ENCODE results near the gene DPH1.

The DPH1 gene

DNA sequence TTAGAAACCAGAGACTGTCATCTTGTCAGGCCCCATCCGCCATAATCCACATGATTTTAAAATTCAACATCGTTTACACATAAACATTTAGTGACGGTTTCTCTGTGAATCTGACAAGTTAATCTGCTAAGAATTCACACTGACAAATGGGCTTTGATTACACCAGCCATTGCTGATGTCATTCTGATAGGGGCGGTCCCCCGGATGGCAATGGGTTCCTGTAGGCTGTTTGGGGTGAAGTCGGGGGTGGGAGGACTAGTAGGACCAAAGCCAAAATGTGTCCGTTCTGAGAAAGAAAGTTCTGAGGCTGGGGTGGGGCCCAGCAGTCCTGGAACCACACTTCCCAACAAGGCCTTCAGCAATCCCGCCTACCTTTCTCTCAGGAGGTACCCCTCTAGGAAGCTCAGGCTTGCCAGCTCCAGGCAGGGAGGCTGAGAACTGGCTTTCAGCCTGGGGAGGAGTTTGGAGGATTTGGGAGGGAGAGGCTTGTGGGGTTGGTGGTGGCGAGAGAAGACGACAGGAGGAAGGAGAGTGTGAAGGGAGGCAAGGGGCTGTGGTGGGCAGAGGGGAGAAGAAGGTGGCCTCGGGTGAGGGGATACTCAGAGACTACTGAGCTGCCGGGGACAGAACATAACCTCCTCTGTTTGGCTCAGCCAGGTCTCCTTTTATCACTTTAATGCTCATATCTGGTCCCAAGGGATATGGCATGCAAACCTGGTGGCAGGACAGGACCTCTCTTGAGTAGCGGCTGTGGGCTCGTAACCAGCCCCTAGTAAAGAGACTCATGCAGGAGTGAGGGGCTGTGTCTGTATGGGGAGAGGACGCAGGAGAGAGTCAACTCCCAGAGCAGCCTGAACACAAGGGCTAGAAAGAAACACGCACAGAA lies 33.6 kb downstream of the DPH1 start:
- DNase-seq: no peak

DNA sequence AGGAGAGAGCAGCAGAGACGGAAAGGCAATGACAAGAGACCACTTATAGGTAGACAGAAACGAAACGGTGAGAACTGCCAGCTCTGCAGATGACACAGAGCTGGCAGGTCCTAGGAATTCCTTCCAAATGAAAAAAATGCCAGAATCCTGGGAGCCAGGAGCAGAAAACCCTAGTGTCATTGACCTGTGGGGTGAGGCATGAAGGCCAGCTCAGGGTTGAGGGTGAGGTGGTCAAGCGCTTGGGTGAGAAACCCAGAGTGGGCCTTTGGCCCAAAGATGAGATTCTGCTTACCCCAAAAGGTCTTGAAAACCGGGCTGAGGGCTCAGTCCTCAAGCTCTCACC lies 34.2 kb downstream of the DPH1 start:
- DNase-seq: no peak

DNA sequence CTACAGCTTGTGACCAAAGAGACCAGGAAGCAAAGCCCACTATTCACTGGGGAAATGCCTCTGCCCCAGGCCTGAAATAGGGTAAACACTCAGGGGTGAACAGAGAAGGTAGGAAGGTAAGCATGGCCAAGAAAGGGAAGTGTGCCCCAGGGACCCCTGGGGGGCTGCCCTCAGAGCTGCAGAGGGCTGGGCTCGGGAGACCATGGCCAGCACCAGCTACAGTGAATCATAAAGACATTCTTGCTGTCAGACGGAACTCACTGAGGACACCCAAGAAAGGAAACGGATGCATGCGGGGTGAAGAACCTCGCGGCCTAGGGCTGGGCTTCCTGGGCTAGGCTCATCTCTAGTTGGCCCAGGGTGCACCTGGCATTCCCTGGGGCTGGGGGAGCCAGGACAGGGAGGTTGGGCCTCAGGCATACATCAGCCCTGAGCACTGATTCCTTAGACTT lies 34.6 kb downstream of the DPH1 start:
- DNase-seq: no peak

DNA sequence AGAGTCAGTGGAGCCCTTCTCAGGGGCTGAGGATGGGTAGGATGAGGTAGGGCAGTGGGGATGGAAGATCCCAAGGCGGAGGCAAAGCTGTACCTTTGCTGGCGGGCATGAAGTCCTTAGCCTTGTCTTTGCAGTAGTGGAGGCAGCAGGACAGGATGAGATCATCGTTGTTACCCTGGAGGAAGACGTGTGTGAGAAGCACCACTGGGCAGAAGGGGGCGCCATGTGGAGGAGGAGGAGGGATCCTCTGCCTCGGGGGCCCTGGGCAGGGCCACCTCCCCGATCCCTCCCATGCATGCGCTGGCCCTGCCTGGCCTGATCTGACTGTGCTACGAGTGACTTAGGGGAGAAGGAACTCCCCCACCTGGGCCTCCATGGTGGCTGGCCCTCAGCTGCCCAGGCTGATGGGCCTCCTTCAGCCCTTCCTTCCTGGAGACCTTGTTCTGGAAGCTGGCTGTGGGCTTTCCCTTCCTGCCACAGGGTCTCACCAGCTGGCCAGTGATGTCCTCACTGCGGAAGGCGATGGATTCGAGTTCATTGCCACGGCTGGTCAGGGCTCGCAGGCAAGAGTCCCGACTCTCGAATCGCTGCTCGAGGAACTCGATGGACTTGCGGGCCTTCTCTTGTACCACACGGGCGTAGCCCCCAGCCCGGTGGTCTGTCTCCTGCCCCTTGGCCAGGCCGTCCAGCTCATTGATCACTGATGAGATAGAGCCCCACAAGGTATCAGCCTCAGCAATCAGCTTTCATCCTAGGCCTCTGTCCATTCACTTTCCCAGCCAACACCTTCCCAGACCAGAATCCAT lies 35.2 kb downstream of the DPH1 start:
- no peak for DNase-seq

DNA sequence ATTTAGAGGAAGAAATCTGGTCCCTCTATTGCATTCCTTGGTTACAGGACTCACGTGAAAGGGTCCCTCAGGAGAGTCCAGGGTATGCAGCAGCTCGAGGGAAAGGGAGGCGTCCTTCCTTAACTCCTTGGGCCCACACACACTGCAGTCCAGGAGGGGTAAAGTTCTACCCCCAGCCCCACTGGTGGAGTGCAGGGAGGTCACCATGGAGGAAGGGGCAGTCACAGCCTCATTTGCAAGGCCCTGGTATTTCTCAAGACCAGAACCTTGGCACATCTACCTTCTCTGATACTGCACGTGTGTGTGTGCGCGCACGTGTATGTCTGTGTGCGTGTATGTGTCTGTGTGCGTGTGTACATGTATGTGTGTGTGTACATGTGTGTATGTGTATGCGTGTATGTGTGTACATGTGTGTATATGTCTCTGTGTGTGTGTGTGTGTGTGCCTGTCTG lies 36.0 kb downstream of the DPH1 start:
- DNase-seq: no peak

DNA sequence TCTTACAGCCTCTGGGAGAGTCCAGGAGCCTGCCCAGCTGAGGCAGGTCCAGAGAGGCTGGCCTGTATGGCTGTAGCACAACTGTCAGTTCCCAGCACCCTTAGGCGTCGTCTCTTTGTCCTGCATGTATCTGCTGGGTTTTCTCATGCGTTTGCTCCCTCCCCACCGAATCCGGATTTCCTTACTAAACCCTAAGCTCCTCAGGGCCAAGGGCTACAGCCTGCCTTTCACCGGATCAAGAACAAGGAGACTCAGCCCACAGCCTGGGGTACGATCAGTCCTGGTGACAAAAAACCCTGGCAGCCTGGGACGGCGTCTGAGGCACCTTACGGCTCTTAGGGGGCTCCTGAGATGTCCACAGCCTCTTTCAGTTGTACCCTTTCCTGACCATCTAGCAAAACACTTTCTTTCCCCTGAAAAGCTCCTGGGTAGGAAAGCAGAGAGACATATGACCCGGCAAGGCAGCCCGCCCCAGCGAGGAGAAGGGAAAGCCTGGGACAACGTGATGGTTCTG lies 37.2 kb downstream of the DPH1 start:
- no peak for DNase-seq

DNA sequence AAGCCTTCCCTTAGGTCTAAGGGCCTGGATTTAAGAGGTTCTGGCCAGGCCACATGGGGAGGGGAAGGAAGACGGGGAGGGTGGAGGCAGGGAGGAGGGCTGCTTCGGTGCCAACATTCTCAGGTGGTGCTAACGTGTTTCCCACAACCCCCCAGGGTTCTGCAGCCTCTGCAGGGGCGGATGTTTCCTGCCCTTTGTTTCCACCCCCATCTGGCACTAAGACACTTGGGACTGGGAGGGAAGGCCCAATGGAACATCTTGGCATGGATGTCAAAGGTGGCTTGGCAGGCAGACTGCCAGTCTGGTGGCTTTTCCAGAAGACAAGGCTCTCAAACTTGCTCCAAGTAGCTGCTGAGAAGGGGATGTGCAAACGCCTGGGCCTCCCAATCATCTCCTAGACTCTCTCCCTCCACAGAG lies 37.7 kb downstream of the DPH1 start:
- DNase-seq: no peak

DNA sequence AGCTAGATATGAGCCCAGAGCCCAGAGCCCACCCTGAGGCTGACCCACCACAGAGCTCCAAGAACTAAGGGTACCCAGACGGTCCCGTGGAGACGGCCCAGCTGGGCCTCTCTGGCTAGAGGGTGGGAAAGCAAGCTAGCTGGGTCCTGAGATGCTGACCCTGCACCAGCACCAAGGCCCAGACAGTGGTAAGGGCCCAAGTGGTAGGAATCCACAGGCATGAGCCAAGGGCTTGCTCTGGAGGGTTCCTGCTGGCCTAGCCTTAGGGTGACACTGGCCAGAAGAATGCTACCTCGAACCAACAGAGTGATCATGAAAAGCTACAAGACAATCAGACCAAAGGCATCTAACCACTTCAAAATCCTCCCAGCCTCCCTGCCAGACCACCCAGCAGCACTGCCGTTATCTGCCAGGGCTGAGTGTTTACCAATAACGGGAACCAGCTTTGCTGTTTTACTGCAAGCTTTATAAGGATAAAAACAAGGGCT lies 38.1 kb downstream of the DPH1 start:
- no peak for DNase-seq

DNA sequence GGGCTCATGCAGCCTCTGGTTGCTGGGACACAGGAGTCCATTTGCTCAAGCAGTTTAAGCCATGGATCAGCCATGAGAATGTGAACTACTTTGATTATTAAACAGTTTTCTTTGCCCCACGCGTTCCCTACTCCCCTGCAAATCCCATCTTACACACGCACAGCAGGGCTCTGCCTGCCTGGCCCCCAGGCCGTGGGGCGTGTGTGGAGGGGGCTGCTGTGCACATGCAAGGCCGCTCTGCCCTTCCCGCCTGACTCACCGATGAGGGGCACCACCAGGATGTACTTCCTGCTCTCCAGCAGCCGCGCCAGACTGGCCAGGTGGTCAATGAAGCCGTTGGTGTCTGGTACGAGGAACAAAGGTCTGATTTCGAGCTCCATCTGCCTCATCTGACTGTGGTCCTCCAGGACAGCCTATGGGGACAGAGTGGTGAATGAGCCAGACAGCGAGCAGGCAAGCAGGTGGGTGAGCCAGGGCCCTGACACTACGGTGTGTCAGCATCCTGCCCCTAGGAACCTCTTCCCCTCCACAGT lies 38.6 kb downstream of the DPH1 start:
- DNase-seq: no peak

DNA sequence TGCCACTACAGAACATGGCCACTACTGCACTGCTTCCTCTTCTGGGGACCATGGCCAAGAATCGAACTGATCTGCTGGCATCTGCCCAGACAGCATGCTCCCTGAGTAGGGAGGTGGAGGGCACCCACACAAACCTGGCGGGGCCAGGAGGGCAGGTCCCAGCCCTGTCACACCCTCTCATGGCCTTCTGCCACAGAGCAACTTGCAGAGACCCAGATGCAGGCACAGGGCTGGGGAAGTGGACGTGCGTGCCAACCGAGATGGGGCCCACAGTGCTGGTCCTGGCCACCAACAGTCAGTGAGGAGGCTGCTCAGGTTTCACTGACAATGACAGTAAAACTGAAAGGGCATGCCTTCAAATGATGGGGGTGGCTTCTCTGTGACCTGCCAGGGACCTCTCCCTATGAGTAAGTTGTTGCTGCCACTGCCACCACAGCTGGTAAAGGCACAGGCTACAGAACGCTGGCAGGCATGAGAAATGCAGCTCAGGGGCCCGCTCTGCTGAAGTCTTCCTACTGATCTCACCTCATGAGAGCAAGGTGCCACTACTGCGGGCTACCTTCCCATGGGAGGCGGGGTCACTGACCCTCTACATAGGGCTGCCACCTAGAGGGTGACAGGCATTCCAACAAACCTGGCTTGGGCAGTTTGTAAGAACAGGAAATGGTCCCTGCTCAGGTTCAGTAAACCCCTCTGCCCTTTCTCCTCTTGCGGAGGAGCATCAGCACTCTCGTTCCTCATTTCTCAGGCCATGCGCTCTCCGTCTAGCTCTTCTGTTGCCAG lies 40.5 kb downstream of the DPH1 start:
- no peak for DNase-seq

DNA sequence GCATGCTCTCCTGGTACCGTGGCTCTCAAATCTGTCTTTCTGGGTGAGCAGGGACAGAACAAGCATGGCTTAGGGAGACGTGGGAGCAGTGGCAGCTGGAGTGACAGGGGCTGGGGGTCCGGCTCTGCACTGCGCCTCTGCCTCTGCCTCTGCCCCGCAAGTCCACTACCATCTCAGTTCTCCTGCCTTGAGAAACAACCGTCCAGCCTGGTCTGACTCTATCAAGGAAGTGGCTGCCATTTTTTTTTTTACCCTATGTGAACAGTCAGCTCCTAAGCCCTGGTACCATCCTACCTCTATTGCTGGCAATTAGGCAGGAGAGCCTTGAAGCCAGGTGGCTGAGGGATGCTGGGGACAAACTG lies 41.1 kb downstream of the DPH1 start:
- DNase-seq: no peak

DNA sequence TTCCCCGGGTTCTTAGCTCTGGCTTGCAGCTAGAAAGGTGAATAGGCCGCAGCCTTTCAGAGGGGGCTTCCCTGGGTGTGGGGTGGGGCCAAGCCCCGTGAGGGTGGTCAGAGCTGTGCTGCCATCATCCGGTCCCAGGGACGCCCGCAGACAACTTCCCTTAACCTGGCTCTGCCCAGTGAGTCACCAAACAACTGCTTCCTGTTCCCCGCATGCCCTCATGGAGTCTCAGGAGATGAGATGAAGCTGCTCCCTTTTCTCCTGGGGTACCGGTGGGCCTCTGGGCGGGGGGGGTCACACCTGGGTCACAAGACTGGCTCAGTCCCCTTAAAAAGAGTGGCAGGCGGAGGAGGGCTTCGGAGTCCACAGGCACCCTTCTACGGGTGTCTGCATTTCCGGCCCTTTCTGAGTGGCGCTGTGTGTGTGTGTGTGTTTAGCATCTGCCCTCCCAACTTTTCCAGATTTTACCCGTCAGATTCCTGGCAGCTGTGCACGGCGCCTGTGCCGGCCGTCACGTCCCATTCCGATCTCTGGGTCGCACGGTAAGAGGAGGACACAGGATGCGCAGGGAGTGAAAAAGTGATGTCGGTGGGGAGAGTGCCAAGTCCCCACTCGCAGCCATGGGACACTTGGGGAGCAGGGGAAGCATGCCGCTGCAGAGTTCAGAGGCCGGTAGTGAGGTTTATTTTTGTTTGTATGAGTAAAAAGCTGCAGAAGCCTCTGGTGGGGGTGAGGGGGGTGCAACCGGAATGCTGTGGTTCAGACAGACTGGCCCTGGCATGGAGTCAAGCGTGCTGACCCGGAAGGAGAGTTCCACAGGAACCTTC lies 41.7 kb downstream of the DPH1 start:
- DNase-seq: no peak

DNA sequence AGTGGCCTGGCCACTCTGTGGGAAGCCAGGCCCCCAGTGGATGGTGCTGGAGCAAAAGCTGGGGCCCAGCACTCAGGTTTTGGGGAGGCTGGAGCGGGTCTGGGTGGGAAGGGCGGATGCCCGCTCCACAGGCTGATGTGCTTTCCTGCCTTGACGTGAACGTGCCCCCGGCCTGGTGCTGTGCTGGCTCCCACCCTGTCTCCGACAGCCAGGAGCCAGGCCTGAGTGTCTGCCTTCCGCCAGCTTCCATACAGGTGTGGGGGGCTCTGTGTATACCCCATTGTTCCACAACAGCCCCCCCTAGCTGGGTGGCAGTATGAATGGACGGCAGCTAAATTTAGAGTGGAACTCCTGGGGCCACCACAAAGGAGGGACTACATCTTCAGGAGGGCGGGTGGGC lies 45.0 kb downstream of the DPH1 start:
- DNase-seq: no peak

DNA sequence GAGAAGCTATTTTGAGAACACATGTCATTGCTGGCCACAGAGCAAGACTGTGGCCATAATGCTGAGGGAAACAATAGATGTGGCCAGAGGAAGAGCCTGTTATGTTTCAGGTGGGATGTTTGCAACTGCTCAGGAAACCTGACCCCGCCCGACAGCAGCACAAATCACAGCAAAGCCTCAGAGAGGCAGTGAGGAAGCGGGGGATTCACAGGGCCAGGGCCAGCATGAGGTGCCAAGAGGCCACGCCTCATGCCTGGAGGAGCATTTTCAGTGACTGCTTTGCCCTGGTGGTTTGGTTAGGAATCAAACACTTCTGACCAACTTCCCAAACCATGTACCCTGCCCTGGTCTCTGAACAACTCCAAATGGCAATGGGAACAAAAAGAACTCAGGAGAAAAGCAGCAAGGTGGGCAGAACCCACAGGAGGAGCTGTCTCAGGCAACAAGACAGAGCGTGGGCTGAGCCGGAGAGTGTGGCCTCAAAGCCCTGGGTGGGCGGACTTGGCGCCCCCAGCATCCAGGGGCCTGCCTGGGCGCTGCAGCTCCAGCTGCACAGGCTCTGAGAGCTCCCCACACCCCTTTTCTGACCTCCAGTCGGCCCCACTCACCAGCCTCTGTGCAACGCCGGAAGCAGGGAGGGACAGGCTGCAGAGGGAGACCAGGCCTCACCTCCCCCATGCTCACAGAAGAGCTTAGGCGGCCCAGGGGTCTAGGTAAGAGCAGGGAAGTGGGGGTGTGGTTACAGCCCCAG lies 45.6 kb downstream of the DPH1 start:
- no peak for DNase-seq

DNA sequence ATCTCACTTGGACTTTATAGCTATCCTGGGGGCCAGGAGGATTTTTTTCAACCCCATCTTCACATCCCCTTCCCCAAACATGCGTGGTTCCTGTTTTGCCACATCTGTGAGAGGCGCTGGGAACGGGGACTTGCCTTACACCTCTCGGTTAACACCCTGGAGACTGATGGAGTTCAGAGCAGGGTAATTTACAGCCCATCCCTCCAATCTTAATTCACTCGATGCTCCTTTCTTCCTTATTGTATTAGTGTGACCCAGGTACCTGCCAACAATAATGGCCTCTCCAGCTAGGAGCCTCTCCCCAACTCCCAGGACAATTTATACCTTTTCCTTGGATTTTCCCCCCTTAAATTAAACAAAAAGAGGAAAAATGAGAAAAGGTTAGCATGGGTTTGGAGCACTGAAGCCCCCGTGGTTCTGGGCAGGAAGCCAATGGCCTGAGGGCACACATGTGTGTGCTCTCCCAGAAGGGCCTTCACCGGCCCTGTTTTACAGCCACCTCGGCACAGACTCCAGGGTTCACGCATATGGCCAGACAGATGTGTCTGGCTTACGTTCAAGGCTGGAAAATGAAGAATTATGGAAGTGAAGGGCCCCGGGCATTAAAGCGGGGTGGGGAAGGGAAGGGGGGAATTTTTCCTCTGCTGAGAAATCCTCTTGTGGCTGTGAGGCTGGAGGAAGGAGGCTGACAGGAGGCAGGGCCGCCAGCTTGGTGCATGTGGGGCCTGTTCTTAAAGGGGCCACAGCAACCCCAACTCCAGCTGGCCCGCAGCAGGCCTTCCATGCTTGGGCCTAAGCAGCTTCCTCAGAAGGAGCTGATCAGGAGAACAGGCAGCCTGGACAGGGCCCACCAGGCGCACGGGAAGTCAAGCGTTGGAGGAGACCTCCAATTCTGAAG lies 46.4 kb downstream of the DPH1 start:
- DNase-seq: no peak

DNA sequence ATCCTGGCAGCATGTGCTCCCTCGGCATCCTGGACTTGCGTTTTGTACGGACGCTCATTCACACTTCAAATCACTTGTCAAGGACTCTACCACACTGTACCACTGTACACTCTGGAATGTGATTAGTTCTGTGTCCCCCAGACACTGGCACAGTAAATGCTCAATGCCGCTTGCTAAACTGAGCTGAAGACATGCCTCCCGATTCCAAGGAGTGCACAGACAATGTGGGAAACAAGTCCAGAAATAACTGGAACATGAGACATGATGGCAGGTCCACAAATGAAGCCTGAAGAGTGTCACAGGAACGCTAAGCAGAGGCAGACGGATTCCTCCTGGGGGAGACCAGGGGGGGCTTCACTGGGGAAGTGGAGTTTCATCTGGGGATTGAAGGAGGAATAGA lies 47.1 kb downstream of the DPH1 start:
- DNase-seq: no peak

DNA sequence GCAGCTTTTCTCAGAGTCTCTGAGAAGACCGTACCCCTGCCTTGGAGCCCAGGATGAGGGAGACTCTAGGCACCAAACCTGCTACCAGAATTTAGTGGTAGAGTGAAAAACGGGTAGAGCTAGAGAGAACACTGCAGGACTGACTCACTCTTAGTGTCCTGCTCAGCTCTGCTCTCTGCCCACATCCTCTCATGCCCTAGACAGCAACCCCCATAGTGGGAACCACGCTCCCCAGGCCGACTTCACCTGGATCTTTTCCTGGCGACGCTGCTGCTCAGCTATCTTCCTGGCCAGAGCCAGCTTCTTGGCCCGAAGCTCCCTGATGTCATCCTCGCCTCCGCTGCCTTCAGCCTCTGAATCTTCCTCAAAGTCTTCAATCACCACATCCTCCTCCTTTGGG lies 51.6 kb downstream of the DPH1 start:
- DNase-seq: no peak

DNA sequence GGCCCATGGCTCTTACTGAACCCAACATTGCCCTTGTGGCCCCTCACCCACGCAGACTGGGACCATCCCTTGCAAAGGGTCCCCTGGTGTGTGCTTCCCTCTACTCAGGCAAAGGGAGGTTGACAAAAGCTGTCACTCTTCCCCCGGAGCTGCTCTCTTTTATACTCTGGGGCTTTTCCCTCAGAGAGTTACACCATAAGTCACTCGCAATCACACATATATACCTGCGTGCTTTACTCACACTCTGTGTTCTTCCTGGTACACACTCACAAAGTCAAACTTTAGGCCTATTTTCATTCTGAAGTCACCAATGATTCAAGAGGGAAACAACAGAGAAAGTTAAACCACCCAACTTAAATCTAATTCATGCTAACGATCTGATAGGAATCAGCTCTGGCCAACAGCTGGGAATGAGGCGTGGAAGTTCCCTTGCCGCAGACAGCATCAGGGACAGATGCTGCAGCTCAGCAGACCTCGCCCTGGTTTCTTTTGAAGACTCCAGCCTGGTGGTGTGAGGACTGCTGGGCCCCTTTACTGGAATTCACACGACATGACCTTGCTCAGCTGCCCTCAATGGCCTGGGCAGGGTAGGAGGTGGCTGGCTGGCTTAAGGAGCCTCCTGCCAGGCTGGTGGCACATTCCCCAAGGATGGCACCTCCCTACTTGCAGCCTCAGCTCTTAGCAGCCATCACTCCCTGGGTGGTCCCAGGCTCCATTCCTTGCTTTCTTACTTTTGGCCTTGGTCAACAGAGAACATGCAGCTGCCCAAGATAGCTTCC lies 52.2 kb downstream of the DPH1 start:
- DNase-seq: no peak

DNA sequence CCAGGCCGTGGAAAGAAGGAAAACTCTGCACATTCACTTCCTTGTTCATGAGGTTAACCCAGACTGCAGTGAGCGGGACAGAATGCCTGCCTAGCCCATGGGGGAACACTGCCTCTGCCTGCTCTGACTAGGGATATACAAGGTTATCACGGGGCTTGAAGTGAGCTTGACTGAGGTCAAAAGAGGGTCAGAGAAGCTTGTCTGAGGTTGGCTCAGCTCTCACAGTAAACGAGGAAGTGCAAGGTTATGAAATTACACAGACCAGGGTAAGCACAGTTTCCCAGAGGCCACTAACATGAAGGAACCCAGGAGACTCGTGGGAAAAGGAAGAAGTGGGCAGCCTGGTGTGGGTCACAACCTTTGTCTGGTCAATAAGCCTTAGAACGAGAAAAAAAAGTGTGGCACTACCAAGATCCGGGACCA lies 53.7 kb downstream of the DPH1 start:
- DNase-seq: no peak
